Fibroblast of mammary gland (primary cell): ENCODE results near the gene CHPF.

Experiments
- DNase-seq: peaks from one replicate; pipeline ENCODE4 v3.0.0-alpha.2; 2010; ENCODE audit warnings: low read depth
- H3K4me3 ChIP-seq: 2 replicates; pipeline ENCODE4 v1.5.1; 2011; ENCODE audit warnings: low read depth, mild to moderate bottlenecking, low read length, moderate library complexity; ENCODE audit not compliant: control insufficient read depth
- TF ChIP-seq, protein P1 (sequence below): conservative IDR thresholded peaks from 2 replicates; pipeline ENCODE4 v1.5.1; 2011; ENCODE audit warnings: low read depth, low read length, inconsistent platforms; ENCODE audit not compliant: control insufficient read depth, insufficient read depth

Gene CHPF

DNA sequence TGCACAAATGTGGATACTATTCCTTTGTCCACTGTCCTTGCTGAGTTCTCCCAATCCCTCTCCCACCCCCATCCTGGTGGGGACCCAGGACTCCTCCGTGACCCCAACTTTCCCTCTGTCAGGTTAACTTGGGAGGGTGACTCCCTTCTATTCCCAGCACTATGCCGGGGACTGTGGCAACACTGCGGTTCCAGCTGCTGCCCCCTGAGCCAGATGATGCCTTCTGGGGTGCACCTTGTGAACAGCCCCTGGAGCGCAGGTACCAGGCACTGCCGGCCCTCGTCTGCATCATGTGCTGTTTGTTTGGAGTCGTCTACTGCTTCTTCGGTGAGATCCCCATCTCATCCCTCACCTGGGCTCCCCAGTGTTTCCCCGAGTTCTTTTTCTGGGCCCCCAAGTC lies 958 bp upstream of the CHPF start:
- H3K4me3 ChIP-seq, result no peak overlapping the region
- no peak for DNase-seq
- TF ChIP-seq, protein P1, sequence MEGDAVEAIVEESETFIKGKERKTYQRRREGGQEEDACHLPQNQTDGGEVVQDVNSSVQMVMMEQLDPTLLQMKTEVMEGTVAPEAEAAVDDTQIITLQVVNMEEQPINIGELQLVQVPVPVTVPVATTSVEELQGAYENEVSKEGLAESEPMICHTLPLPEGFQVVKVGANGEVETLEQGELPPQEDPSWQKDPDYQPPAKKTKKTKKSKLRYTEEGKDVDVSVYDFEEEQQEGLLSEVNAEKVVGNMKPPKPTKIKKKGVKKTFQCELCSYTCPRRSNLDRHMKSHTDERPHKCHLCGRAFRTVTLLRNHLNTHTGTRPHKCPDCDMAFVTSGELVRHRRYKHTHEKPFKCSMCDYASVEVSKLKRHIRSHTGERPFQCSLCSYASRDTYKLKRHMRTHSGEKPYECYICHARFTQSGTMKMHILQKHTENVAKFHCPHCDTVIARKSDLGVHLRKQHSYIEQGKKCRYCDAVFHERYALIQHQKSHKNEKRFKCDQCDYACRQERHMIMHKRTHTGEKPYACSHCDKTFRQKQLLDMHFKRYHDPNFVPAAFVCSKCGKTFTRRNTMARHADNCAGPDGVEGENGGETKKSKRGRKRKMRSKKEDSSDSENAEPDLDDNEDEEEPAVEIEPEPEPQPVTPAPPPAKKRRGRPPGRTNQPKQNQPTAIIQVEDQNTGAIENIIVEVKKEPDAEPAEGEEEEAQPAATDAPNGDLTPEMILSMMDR, result no peak

DNA sequence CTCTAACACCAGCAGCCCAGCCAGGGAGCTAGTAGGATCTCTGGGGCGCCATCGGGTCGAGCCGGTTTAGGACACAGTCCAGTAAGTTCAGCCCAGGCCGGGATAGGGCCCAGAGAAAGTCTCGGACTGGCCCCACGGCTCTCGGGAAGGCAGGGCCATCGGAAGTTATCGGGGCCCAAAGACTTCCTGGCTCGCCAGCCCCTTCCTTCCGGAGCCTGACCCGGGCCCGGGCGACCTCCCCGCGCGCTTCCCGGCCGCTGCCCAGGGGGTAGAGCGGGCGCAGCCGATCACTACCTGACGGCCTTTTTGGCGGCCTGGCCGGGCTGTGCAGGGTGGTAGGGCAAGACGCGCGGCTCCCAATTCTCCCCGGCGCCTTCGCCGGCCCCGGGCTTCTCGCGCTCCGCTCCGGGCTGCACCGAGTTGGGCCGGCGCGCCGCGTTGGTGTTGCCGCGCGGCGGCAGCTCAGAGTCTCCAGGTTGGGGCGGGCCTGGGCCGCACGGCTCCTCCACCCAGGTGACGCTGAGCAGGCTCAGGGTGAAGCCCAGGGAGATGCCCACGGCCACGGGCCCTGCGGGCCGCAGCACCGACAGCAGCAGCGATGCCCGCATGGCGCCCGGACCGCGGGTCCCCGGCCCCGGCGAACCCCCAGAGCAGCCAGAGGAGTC lies 546 bp downstream of the CHPF start:
- TF ChIP-seq, protein P1, result no peak
- DNase-seq, result peak; percentile 19
- H3K4me3 ChIP-seq, result peak overlapping the region; percentile 55

GRCh38 chr2:219541611-219542180 lies 1.9 kb downstream of the CHPF start:
- H3K4me3 ChIP-seq, result peak overlapping the region; percentile 9
- peak; percentile 60 for DNase-seq
- TF ChIP-seq, protein P1, result peak; percentile 60

DNA sequence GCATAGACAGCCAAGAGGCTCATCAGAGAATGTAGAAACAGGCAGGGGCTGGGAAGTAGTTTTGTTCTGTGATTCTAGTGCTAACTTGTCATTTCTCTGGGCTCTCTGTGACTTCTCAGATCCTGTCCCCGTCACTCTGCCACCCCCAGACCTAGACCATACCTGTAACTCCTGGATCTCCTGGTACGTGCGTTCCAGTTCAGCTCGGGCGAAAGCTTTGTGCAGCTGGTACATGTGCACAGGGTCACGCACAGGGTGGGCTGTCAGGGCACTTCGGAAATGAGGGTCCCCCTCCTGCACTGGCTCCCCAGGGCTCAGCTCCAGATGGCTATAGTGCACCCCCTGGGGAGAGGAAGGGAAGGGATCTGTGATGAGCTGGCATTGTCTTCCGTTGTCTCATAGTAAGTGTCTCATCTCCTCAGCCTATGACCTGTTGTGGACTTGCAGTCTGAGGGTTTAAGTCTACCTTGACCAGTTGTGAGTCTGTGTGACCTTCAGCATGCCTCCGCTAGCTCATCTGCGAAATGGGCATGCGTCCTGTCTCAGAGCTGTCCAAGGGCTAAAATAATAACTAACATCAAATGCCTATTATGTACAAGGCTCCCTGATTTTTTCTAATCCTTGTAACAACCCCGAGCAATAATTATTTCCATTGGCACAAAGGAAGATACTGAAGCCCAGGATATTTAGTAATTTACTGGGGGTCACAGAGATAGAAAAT lies 2.7 kb downstream of the CHPF start:
- H3K4me3 ChIP-seq, result no peak overlapping the region
- TF ChIP-seq, protein P1, result no peak
- DNase-seq, result no peak

- H3K4me3 ChIP-seq, result no peak overlapping the region
- TF ChIP-seq, protein P1, result no peak
- no peak for DNase-seq
These were observed 3.5 kb downstream of the CHPF start for GRCh38 chr2:219539926-219540678.

- DNase-seq, result no peak
- TF ChIP-seq, protein P1, result no peak
- no peak overlapping the region for H3K4me3 ChIP-seq
These were observed 4.4 kb downstream of the CHPF start for GRCh38 chr2:219538956-219539788.
